ENCODE data around the gene IKBKE. TPM values are rescaled to one million over a fixed set of nuclear protein-coding genes. Genes with fewer than 3 reads are reported as not detected.

IKBKE gene
- total and polyA plus RNA-seq, 10 of the 15 experiments (the other 5 are each of a cell fraction or from before 2014, with no cell fraction given), result 12.8 to 35.1 (median 23.1) TPM

DNA sequence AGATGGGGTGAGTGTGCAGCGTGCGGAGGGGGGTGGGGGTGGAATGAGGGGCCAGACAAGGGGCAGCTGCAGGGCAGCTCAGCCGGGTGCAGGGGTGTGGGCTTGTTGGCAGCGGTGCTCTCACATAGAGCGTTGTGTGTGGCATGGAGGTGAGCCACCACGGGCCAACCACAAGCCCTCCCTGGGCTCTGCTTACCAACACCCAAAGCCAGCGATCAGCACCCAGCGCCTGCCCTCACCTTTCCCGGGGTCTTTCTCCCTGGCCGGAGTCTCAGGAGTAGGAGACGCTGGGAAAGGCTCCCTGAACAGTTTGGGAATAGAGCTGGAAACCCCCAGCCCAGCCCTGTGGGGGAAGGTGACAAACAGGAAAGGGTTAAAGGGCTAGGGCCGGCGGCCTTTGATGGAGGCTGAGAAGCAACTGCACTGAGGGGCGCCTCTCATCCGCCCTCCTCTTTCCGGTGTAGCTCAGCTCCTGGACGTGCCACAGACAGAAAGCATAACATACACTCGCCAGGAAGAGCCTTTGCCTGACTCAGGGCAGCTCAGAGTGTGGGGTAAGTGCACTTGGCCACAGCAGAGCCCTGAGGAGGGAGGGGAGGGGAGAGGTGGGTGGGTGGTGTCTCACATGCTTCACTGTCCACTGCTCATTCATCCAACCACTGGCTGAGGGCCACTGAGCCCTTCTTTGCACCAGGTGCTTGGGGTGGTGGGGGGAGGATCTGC is 577 bp downstream of the IKBKE start:
- peak overlapping the region; percentile 41 for H2AFZ ChIP-seq (ENCODE audit: control insufficient read depth, low read depth, low read length)
- POLR2A ChIA-PET, result interaction anchor here (0.6 to 4.3 kb wide), 20 partner anchors 8 to 877 kb away, joined by 3 to 37 read pairs (median 4); partner anchors contain the start of gene DYRK3
- BruUV-seq (replicated peaks), result no TSS peak
- TF ChIP-seq POLR2AphosphoS2 (IDR thresholded peaks at IDR 0.05; ENCODE audit: low read depth, low read length), result no peak
- TF ChIP-seq FOS (IDR thresholded peaks at IDR 0.05; ENCODE audit: borderline replicate concordance, extremely low read depth, insufficient read length), result no peak
- no peak; the same call in 1 of the 2 replicates for TF ChIP-seq RELB (IDR thresholded peaks at IDR 0.05; ENCODE audit: low read depth)
- TF ChIP-seq, protein P1, sequence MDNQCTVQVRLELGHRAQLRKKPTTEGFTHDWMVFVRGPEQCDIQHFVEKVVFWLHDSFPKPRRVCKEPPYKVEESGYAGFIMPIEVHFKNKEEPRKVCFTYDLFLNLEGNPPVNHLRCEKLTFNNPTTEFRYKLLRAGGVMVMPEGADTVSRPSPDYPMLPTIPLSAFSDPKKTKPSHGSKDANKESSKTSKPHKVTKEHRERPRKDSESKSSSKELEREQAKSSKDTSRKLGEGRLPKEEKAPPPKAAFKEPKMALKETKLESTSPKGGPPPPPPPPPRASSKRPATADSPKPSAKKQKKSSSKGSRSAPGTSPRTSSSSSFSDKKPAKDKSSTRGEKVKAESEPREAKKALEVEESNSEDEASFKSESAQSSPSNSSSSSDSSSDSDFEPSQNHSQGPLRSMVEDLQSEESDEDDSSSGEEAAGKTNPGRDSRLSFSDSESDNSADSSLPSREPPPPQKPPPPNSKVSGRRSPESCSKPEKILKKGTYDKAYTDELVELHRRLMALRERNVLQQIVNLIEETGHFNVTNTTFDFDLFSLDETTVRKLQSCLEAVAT (IDR thresholded peaks at IDR 0.05), result no peak
- TF ChIP-seq RCOR1 (conservative IDR thresholded peaks at IDR 0.05; ENCODE audit: low read depth, low read length), result no peak
- TF ChIP-seq SIN3A (IDR thresholded peaks at IDR 0.05; ENCODE audit: low read depth, low read length), result no peak
- TF ChIP-seq, protein P2, sequence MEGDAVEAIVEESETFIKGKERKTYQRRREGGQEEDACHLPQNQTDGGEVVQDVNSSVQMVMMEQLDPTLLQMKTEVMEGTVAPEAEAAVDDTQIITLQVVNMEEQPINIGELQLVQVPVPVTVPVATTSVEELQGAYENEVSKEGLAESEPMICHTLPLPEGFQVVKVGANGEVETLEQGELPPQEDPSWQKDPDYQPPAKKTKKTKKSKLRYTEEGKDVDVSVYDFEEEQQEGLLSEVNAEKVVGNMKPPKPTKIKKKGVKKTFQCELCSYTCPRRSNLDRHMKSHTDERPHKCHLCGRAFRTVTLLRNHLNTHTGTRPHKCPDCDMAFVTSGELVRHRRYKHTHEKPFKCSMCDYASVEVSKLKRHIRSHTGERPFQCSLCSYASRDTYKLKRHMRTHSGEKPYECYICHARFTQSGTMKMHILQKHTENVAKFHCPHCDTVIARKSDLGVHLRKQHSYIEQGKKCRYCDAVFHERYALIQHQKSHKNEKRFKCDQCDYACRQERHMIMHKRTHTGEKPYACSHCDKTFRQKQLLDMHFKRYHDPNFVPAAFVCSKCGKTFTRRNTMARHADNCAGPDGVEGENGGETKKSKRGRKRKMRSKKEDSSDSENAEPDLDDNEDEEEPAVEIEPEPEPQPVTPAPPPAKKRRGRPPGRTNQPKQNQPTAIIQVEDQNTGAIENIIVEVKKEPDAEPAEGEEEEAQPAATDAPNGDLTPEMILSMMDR (IDR thresholded peaks at IDR 0.05 in 2 of 3, conservative IDR thresholded peaks at IDR 0.05 in 1 of 3; ENCODE audit: control insufficient read depth in 2 of 3, extremely low read depth in 1 of 3, insufficient read depth in 1 of 3, low read depth in 3 of 3, low read length in 3 of 3), result no peak
- TF ChIP-seq NR2F1 (conservative IDR thresholded peaks at IDR 0.05), result peak; percentile 50; the same call in 1 of the 2 replicates
- 0 out of 2 replicates have a peak, but pooled peaks have one; percentile 22 for TF ChIP-seq CBFB (IDR thresholded peaks at IDR 0.05; ENCODE audit: low read depth)
- TF ChIP-seq MEF2B (IDR thresholded peaks at IDR 0.05; ENCODE audit: partially characterized antibody, poor library complexity, severe bottlenecking), result no peak
- peak; percentile 73 for TF ChIP-seq TCF12 (IDR thresholded peaks at IDR 0.05; ENCODE audit: low read depth, low read length)
- no peak for TF ChIP-seq ASH2L (IDR thresholded peaks at IDR 0.05; ENCODE audit: borderline replicate concordance, low read depth)
- TF ChIP-seq JUND (IDR thresholded peaks at IDR 0.05; ENCODE audit: low read depth, low read length), result no peak
- TF ChIP-seq NKRF (conservative IDR thresholded peaks at IDR 0.05), result peak; percentile 16
- TF ChIP-seq SRF (IDR thresholded peaks at IDR 0.05; ENCODE audit: low read depth in 2 of 2, low read length in 2 of 2), result no peak

More for the DNA sequence above, 577 bp downstream of the IKBKE start:
- FAIRE-seq, result no peak
- no peaks in the 10 kb centered on the region for H3K9me3 ChIP-seq (replicated peaks; ENCODE audit: control insufficient read depth, insufficient read depth, low read length)
- peak overlapping the region; percentile 99 for H3K4me2 ChIP-seq (ENCODE audit: control insufficient read depth, insufficient read depth)
- H4K20me1 ChIP-seq (ENCODE audit: control insufficient read depth, insufficient read depth), result no peaks in the 10 kb centered on the region
- peaks cover 7 to 10% of the 10 kb centered on the region in 2 experiments; a peak in 3 of 4 replicates for H3K36me3 ChIP-seq (ENCODE audit: control insufficient read depth in 2 of 2, insufficient read depth in 2 of 2, low read length in 1 of 2)
- under 1% methylated on average over 18 of the region's 18 CpGs for WGBS (ENCODE audit: insufficient coverage, insufficient replicate concordance, low lambda C conversion rate, missing lambda C conversion rate)
- peak overlapping the region; percentile 94 for H3K4me3 ChIP-seq
- ChIA-PET RAD21 (ENCODE audit: unreplicated experiment) (interaction anchor here (0.8 to 3.6 kb wide), 24 partner anchors 9 to 511 kb away, joined by 3 to 55 read pairs (median 6); partner anchors contain the start of genes DYRK3 and RASSF5), CTCF (interaction anchor here (0.7 to 4.1 kb wide), 23 partner anchors 9 to 1310 kb away, joined by 3 to 61 read pairs (median 6); partner anchors contain the start of gene DYRK3), SMC1A (ENCODE audit: uncharacterized antibody, unreplicated experiment) (interaction anchor here (0.9 to 4.4 kb wide), 19 partner anchors 8 to 192 kb away, joined by 3 to 31 read pairs (median 8); partner anchors contain the start of genes EIF2D and RASSF5)
- no peaks in the 10 kb centered on the region for H3K27me3 ChIP-seq (replicated peaks in 1 of 2; ENCODE audit: control insufficient read depth in 2 of 2, insufficient read depth in 2 of 2, low read length in 1 of 2)
- intact Hi-C loops (cut with micrococcal nuclease; ENCODE audit: unreplicated experiment) (loop anchor here (2.0 to 5.0 kb wide), 2 partner anchors 34 to 86 kb away; no protein-coding TSS in a partner anchor), in situ Hi-C loops (cut with MboI) (no loop called here)
- DNase-seq (ENCODE audit: low read depth, low spot score), result peak; percentile 68
- peaks cover 37% of the 10 kb centered on the region for H3K79me2 ChIP-seq (ENCODE audit: control insufficient read depth, insufficient read depth, low read length)
- H3K9ac ChIP-seq (ENCODE audit: control insufficient read depth, insufficient read depth, low read length), result peak overlapping the region; percentile 77
- peak; percentile 60 for ATAC-seq
- H3K4me1 ChIP-seq (ENCODE audit: control insufficient read depth, insufficient read depth, low read length), result peaks cover 60% of the 10 kb centered on the region
- peak overlapping the region; percentile 88 for H3K27ac ChIP-seq (ENCODE audit: control insufficient read depth, insufficient read depth)

Measured in GM12878 (cell line).